K562 (cell line): ENCODE data around the gene ABCB9. TPM values are rescaled to one million over a fixed set of nuclear protein-coding genes. Genes with fewer than 3 reads are reported as not detected.
"Not testable (repeated sequence)": the region's sequence is repeated elsewhere in the genome, so short reads cannot be mapped to it uniquely, and the experiment has no call there.

ENCODE experiments used
- ATAC-seq: fragments of 200-7000 bp; cut with Tn5 transposase; 3 replicates; pipeline ENCODE4 v1.9.1; 2020; ENCODE audit warnings: moderate library complexity
- BruUV-seq: library from RNA; stranded (reverse); fragments of 400-500 nt; replicated peaks from 2 replicates; lab custom pipeline; 2021; lab: Mats Ljungman, UMichigan
- CTCF ChIA-PET: fragments of 300-600 bp; formaldehyde crosslinking; extraction: SDS; loops from one replicate; lab custom pipeline; 2021; ENCODE audit warnings: low intra/inter-chr PET ratio; lab: Yijun Ruan, JAX
- POLR2A ChIA-PET: fragments of 300-600, 350-650 bp; sonication (Branson Sonifier 250); formaldehyde crosslinking; extraction: SDS; loops from one replicate; lab custom pipeline; 2021; ENCODE audit warnings: antibody characterized with exemption, inconsistent platforms; lab: Yijun Ruan, JAX
- DNase-seq, 4 experiments: peaks; one replicate each; pipeline versions ENCODE4 v3.0.0 to v3.0.0-alpha.2; 2011 to 2018; ENCODE audit warnings: low spot score in 3 of 4, mixed read lengths in 3 of 4; ENCODE audit errors: extremely low read depth in 1 of 4
- FAIRE-seq: peaks from 2 replicates; lab custom pipeline; 2011; peaks lifted over from hg19 to GRCh38; lab: Jason Lieb, UNC
- H2AFZ ChIP-seq: 2 replicates; pipeline ENCODE4 v1.6.0; 2011; ENCODE audit warnings: low read depth, low read length, control low read depth, inconsistent platforms
- H3K27ac ChIP-seq: fragments of 200-600 bp; 3 replicates; pipeline ENCODE4 v1.8.0; 2011; ENCODE audit warnings: low read depth, mild to moderate bottlenecking, control low read depth, inconsistent platforms, low read length, moderate library complexity, mixed read lengths; ENCODE audit errors: extremely low read depth
- H3K27me3 ChIP-seq, 2 experiments: fragments of 300-600 bp in 1 of 2; 2 replicates in 1 of 2; 3 replicates in 1 of 2; pipeline versions ENCODE4 v1.6.0 to v1.8.0; 2011; ENCODE audit warnings: inconsistent platforms in 2 of 2, low read length in 2 of 2, mild to moderate bottlenecking in 1 of 2, mixed read lengths in 1 of 2, moderate library complexity in 1 of 2; ENCODE audit not compliant: control insufficient read depth in 2 of 2, insufficient read depth in 2 of 2
- H3K36me3 ChIP-seq: fragments of 300-600 bp; 3 replicates; pipeline ENCODE4 v1.8.0; 2011; ENCODE audit warnings: mild to moderate bottlenecking, low read length, inconsistent platforms; ENCODE audit not compliant: control insufficient read depth, insufficient read depth
- H3K4me1 ChIP-seq, 2 experiments: fragments of 200-600 bp in 1 of 2; replicated peaks in 1 of 2; 2 replicates in 1 of 2; 3 replicates in 1 of 2; pipeline versions ENCODE4 v1.5.1 to v1.8.0; 2011; ENCODE audit warnings: inconsistent platforms in 2 of 2, low read length in 2 of 2, mild to moderate bottlenecking in 1 of 2, mixed read lengths in 1 of 2, moderate library complexity in 1 of 2; ENCODE audit not compliant: control insufficient read depth in 2 of 2, insufficient read depth in 2 of 2
- H3K4me2 ChIP-seq: 2 replicates; pipeline ENCODE4 v1.6.1; 2011; ENCODE audit warnings: low read length, control low read depth, inconsistent platforms, mixed read lengths; ENCODE audit not compliant: insufficient read depth
- H3K4me3 ChIP-seq: fragments of 200-600 bp; sonication (generic), shearing (Covaris generic); 2 replicates; pipeline ENCODE4 v1.5.1; 2016; ENCODE audit warnings: control low read depth, inconsistent platforms
- H3K79me2 ChIP-seq: fragments of 200-600 bp; 3 replicates; pipeline ENCODE4 v1.8.0; 2011; ENCODE audit warnings: low read length, inconsistent platforms; ENCODE audit not compliant: control insufficient read depth, insufficient read depth
- H3K9ac ChIP-seq, 2 experiments: 2 replicates each; pipeline versions ENCODE4 v1.6.0 to v1.6.1; 2011; ENCODE audit warnings: low read depth in 2 of 2, low read length in 2 of 2, control low read depth in 1 of 2, inconsistent platforms in 1 of 2, mild to moderate bottlenecking in 1 of 2, mixed read lengths in 1 of 2; ENCODE audit not compliant: insufficient read depth in 1 of 2
- H3K9me1 ChIP-seq: one replicate; pipeline ENCODE4 v1.6.0; 2011; ENCODE audit warnings: inconsistent platforms, mild to moderate bottlenecking, low read length, moderate library complexity; ENCODE audit not compliant: control insufficient read depth, insufficient read depth
- H3K9me3 ChIP-seq: replicated peaks from 2 replicates; pipeline ENCODE4 v1.5.1; 2011; ENCODE audit warnings: low read depth, low read length, inconsistent platforms; ENCODE audit not compliant: control insufficient read depth, insufficient read depth
- H4K20me1 ChIP-seq: replicated peaks from 2 replicates; pipeline ENCODE4 v1.6.1; 2011; ENCODE audit warnings: low read length, inconsistent platforms, mixed read lengths; ENCODE audit not compliant: control insufficient read depth, insufficient read depth
- ASH1L ChIP-seq: fragments of 450-650 bp; IDR thresholded peaks from 2 replicates; pipeline ENCODE4 v1.6.1; 2018; ENCODE audit warnings: borderline replicate concordance, mild to moderate bottlenecking, low read depth; ENCODE audit not compliant: partially characterized antibody
- KDM1A ChIP-seq, 2 experiments: fragments of 450-650 bp; IDR thresholded peaks; 2 replicates each; pipeline ENCODE4 v1.6.1; 2016; ENCODE audit warnings: mild to moderate bottlenecking in 2 of 2
- MEF2A ChIP-seq: IDR thresholded peaks from 2 replicates; pipeline ENCODE4 v1.6.1; 2011; ENCODE audit warnings: low read depth, mild to moderate bottlenecking, low read length, moderate library complexity; ENCODE audit not compliant: control insufficient read depth
- RBBP5 ChIP-seq: fragments of 200-600 bp; sonication (generic); IDR thresholded peaks from 2 replicates; pipeline ENCODE4 v1.6.1; 2012; ENCODE audit warnings: borderline replicate concordance, mild to moderate bottlenecking, low read length, control low read depth, inconsistent platforms; ENCODE audit not compliant: insufficient read depth, poor library complexity, severe bottlenecking
- SIN3B ChIP-seq: fragments of 450-650 bp; IDR thresholded peaks from 2 replicates; pipeline ENCODE4 v1.6.1; 2017; ENCODE audit warnings: low read depth, mild to moderate bottlenecking, moderate library complexity
- ZNF212 ChIP-seq: fragments of 450-650 bp; formaldehyde crosslinking; IDR thresholded peaks from 2 replicates; pipeline ENCODE4 v1.4.0; 2020; ENCODE audit warnings: mild to moderate bottlenecking
- WGBS: fragments of 100-300 bp; shearing (Covaris generic); methylation state at CpG from one replicate; pipeline ENCODE4 v1.1.6; 2016; ENCODE audit warnings: low coverage, mixed read lengths; ENCODE audit not compliant: insufficient coverage; ENCODE audit errors: missing lambda C conversion rate; 5-methylcytosine and 5-hydroxymethylcytosine counted together
- in situ Hi-C: fragments of 300-500 bp; cut with MboI; formaldehyde crosslinking; loops from 4 replicates; pipeline ENCODE4 v1.15.0; 2018; ENCODE audit warnings: inconsistent platforms, mixed read lengths
- intact Hi-C: fragments of 100-400 bp; cut with micrococcal nuclease; formaldehyde crosslinking; loops from 2 replicates; pipeline ENCODE4 v1.14.2; 2022
- polyA plus RNA-seq, 8 experiments: library from polyadenylated mRNA; depleted of rRNA in 4 of 8; stranded (reverse) in 5 of 8; unstranded in 3 of 8; fragments of >200 nt; fragmentation: Nextera tagmentation in 2 of 8; fragmentation: Illumina TruSeq in 1 of 8; extraction: Ambion mirVana in 2 of 8; extraction: Trizol in 1 of 8; gene quantifications; 2 replicates each; pipeline versions ENCODE4 v1.2.1 to v1.2.3, GENCODE V29; 2011 to 2014; ENCODE audit warnings: inconsistent platforms in 1 of 8, missing spikeins in 1 of 8
- total RNA-seq, 7 experiments: library from RNA; depleted of rRNA in 6 of 7; stranded (reverse); fragments of >200 nt in 6 of 7; fragmentation: Illumina TruSeq in 2 of 7; extraction: Trizol in 2 of 7; gene quantifications; 2 replicates each; pipeline versions ENCODE4 v1.2.1 to v1.2.3, GENCODE V29; 2011 to 2021; ENCODE audit warnings: low replicate concordance in 1 of 7

Gene ABCB9
- total and polyA plus RNA-seq, 9 of the 15 experiments (the other 6 are each of a cell fraction or from before 2014, with no cell fraction given) = 0.20 to 12.6 (median 6.2) TPM

GRCh38 chr12:122965851-122966742, at the start of gene ABCB9 (continued):
- no peak for TF ChIP-seq ASH1L
- peak in 1 of 2 experiments; percentile 14; a peak in 1 of 4 replicates for TF ChIP-seq KDM1A (IDR thresholded peaks at IDR 0.05)
- TF ChIP-seq SIN3B = 0 out of 2 replicates have a peak, but pooled peaks have one; percentile 18
- peak; percentile 55 for TF ChIP-seq RBBP5
- TF ChIP-seq MEF2A = no peak
- no peak for TF ChIP-seq ZNF212 (CRISPR knock-in tag)

- in situ Hi-C loops, H2AFZ ChIP-seq, H3K4me1 ChIP-seq, DNase-seq, H3K36me3 ChIP-seq, CTCF ChIA-PET, H3K9ac ChIP-seq, H3K79me2 ChIP-seq, H3K9me1 ChIP-seq, H4K20me1 ChIP-seq, H3K27me3 ChIP-seq, FAIRE-seq, BruUV-seq, H3K4me3 ChIP-seq, H3K9me3 ChIP-seq, H3K27ac ChIP-seq, intact Hi-C loops, H3K4me2 ChIP-seq, ATAC-seq, POLR2A ChIA-PET: not testable (repeated sequence)
- 71% methylated on average over 4 of the region's 4 CpGs for WGBS
Measured at GRCh38 chr12:123014473-123014872, 48.2 kb upstream of the ABCB9 start.
